ENCODE results near the gene MACROD1.

MACROD1 gene

GRCh38 chr11:64036087-64037026, 129.6 kb downstream of the MACROD1 start:
- no peak for DNase-seq (ENCODE audit: low read depth in 2 of 2)

- no peak for DNase-seq (ENCODE audit: low read depth in 2 of 2)
These were observed 130.3 kb downstream of the MACROD1 start, which contains the start of gene FLRT1 for GRCh38 chr11:64035576-64035975. FLRT1 (plus strand) TSS chr11:64035931; CDS start chr11:64116268, 80,337 bp downstream.

- no peak for DNase-seq (ENCODE audit: low read depth in 2 of 2)
These were observed 130.8 kb downstream of the MACROD1 start for GRCh38 chr11:64035081-64035524.

GRCh38 chr11:64034411-64034811, 131.5 kb downstream of the MACROD1 start:
- no peak for DNase-seq (ENCODE audit: low read depth in 2 of 2)

- DNase-seq (ENCODE audit: low read depth in 2 of 2): no peak
These were observed 133.9 kb downstream of the MACROD1 start for GRCh38 chr11:64032050-64032449.

GRCh38 chr11:64031001-64031400, 134.9 kb downstream of the MACROD1 start:
- no peak for DNase-seq (ENCODE audit: low read depth in 2 of 2)

GRCh38 chr11:64029773-64030172, 136.1 kb downstream of the MACROD1 start:
- no peak for DNase-seq (ENCODE audit: low read depth in 2 of 2)

- no peak for DNase-seq (ENCODE audit: low read depth in 2 of 2)
These were observed 137.4 kb downstream of the MACROD1 start for GRCh38 chr11:64028398-64029115.

GRCh38 chr11:64027651-64028397, 138.1 kb downstream of the MACROD1 start:
- DNase-seq (ENCODE audit: low read depth in 2 of 2): no peak

- DNase-seq (ENCODE audit: low read depth in 2 of 2): no peak
These were observed 139.2 kb downstream of the MACROD1 start for GRCh38 chr11:64026575-64027205.

GRCh38 chr11:64025205-64025604, 140.7 kb downstream of the MACROD1 start:
- DNase-seq (ENCODE audit: low read depth in 2 of 2): no peak

- DNase-seq (ENCODE audit: low read depth in 2 of 2): no peak
These were observed 141.9 kb downstream of the MACROD1 start for GRCh38 chr11:64023712-64024710.

GRCh38 chr11:64022125-64022784, 143.7 kb downstream of the MACROD1 start:
- no peak for DNase-seq (ENCODE audit: low read depth in 2 of 2)

GRCh38 chr11:64021757-64022093, 144.2 kb downstream of the MACROD1 start:
- no peak for DNase-seq (ENCODE audit: low read depth in 2 of 2)

- no peak for DNase-seq (ENCODE audit: low read depth in 2 of 2)
These were observed 144.7 kb downstream of the MACROD1 start for GRCh38 chr11:64020976-64021756.

- no peak for DNase-seq (ENCODE audit: low read depth in 2 of 2)
These were observed 146.5 kb downstream of the MACROD1 start for GRCh38 chr11:64019106-64020037.

GRCh38 chr11:64018310-64018709, 147.6 kb downstream of the MACROD1 start:
- DNase-seq (ENCODE audit: low read depth in 2 of 2): no peak

- DNase-seq (ENCODE audit: low read depth in 2 of 2): no peak
These were observed 148.0 kb downstream of the MACROD1 start for GRCh38 chr11:64017945-64018224.
